Small intestine (tissue), 7 donors: Measurements from ENCODE around the gene EEFSEC. TPM values are rescaled to one million over a fixed set of nuclear protein-coding genes. Genes with fewer than 3 reads are reported as not detected.

Experiments used
- DNase-seq, 2 donors: peaks; one replicate each; pipeline versions ENCODE4 v3.0.0 to v3.0.0-alpha.2; 2013
- FAIRE-seq: peaks from 2 replicates; lab custom pipeline; 2012; peaks lifted over from hg19 to GRCh38; lab: Jason Lieb, UNC
- H3K27ac ChIP-seq, 3 donors: one replicate each; pipeline ENCODE4 v1.5.1; 2013; ENCODE audit warnings: low read length in 2 of 3, mild to moderate bottlenecking in 2 of 3, control low read depth in 1 of 3, inconsistent platforms in 1 of 3, low read depth in 1 of 3, moderate library complexity in 1 of 3
- H3K27me3 ChIP-seq, 3 donors: one replicate each; pipeline ENCODE4 v1.6.1; 2013; ENCODE audit warnings: low read length in 3 of 3, inconsistent platforms in 1 of 3; ENCODE audit not compliant: control insufficient read depth in 3 of 3, insufficient read depth in 3 of 3
- H3K36me3 ChIP-seq, 3 donors: one replicate each; pipeline ENCODE4 v1.6.1; 2013; ENCODE audit warnings: low read length in 3 of 3, inconsistent platforms in 1 of 3, low read depth in 1 of 3, mild to moderate bottlenecking in 1 of 3, moderate library complexity in 1 of 3; ENCODE audit not compliant: control insufficient read depth in 3 of 3, insufficient read depth in 2 of 3
- H3K4me1 ChIP-seq, 3 donors: one replicate each; pipeline ENCODE4 v1.6.1; 2013; ENCODE audit warnings: low read length in 2 of 3, inconsistent platforms in 1 of 3, low read depth in 1 of 3, mild to moderate bottlenecking in 1 of 3, moderate library complexity in 1 of 3; ENCODE audit not compliant: control insufficient read depth in 3 of 3, insufficient read depth in 2 of 3
- H3K4me3 ChIP-seq, 3 donors: one replicate each; pipeline ENCODE4 v1.5.1; 2013; ENCODE audit warnings: low read length in 3 of 3, control low read depth in 1 of 3, inconsistent platforms in 1 of 3, low read depth in 1 of 3, mild to moderate bottlenecking in 1 of 3, moderate library complexity in 1 of 3
- H3K9me3 ChIP-seq, 2 donors: one replicate each; pipeline ENCODE4 v1.6.1; 2013; ENCODE audit warnings: low read depth in 1 of 2, low read length in 1 of 2; ENCODE audit not compliant: control insufficient read depth in 2 of 2, insufficient read depth in 1 of 2
- WGBS, 3 donors: extraction: QIAGEN DNeasy Blood & Tissue Kit; methylation state at CpG; one replicate each; pipeline ENCODE4 v1.1.7; 2013; 5-methylcytosine and 5-hydroxymethylcytosine counted together
- polyA plus RNA-seq, 4 donors: library from polyadenylated mRNA; stranded (reverse) in 3 of 4; unstranded in 1 of 4; fragments of 200-250 nt in 3 of 4; fragments of 120-200 nt in 1 of 4; gene quantifications; one replicate each; pipeline versions ENCODE4 v1.2.1 to v1.2.3, GENCODE V29; 2013
- donor health status: healthy with polysubstance abuse.
- donor health status: control.
- donor health status: control.
- donor health status: Bipolar disorder and iron deficiency.
- donor health status: healthy.

Gene EEFSEC
- polyA plus RNA-seq, 4 donors = 4.9 to 29.0 (median 10.2) TPM

GRCh38 chr3:128218548-128219257 is 65.4 kb downstream of the EEFSEC start:
- peaks cover 0 to 14% of the 10 kb centered on the region in 2 donors for H3K9me3 ChIP-seq
- FAIRE-seq = no peak
- 85 to 96% (median 96%) methylated on average over 13 of the region's 13 CpGs for WGBS, 3 donors

GRCh38 chr3:128221328-128221727 is 68.0 kb downstream of the EEFSEC start:
- Histone ChIP-seq H3K36me3 (peaks cover 0 to 9% (median 0%) of the 10 kb centered on the region in 3 donors), H3K27me3 (no peaks in the 10 kb centered on the region), H3K9me3 (peaks cover 0 to 14% of the 10 kb centered on the region in 2 donors), H3K27ac (no peak overlapping the region), H3K4me3 (no peak overlapping the region), H3K4me1 (peaks cover 0 to 2% (median 0%) of the 10 kb centered on the region in 3 donors)
- FAIRE-seq (no peak), DNase-seq (no peak)
- 91 to 96% (median 95%) methylated on average over 3 of the region's 3 CpGs for WGBS, 3 donors

More at GRCh38 chr3:128218548-128219257, 65.4 kb downstream of the EEFSEC start:
- H3K4me1 ChIP-seq = peaks cover 0 to 2% (median 0%) of the 10 kb centered on the region in 3 donors
- no peaks in the 10 kb centered on the region for H3K27me3 ChIP-seq
- no peak for DNase-seq
- no peak overlapping the region for H3K27ac ChIP-seq
- H3K4me3 ChIP-seq = no peak overlapping the region
- H3K36me3 ChIP-seq = peaks cover 0 to 9% (median 3%) of the 10 kb centered on the region in 3 donors

GRCh38 chr3:128222796-128223385 is 69.6 kb downstream of the EEFSEC start:
- no peak overlapping the region for H3K4me3 ChIP-seq
- H3K4me1 ChIP-seq = peaks cover 0 to 4% (median 0%) of the 10 kb centered on the region in 3 donors
- H3K9me3 ChIP-seq = peaks cover 0 to 14% of the 10 kb centered on the region in 2 donors
- no peak overlapping the region for H3K27ac ChIP-seq
- FAIRE-seq (no peak), DNase-seq (no peak)
- no peaks in the 10 kb centered on the region for H3K27me3 ChIP-seq
- peaks cover 0 to 9% (median 0%) of the 10 kb centered on the region in 3 donors for H3K36me3 ChIP-seq

GRCh38 chr3:128226186-128226725 is 73.0 kb downstream of the EEFSEC start:
- Histone ChIP-seq H3K4me3 (no peak overlapping the region), H3K27ac (no peak overlapping the region), H3K4me1 (peaks cover 0 to 2% (median 0%) of the 10 kb centered on the region in 3 donors), H3K36me3 (no peaks in the 10 kb centered on the region), H3K27me3 (no peaks in the 10 kb centered on the region), H3K9me3 (peaks cover 0 to 14% of the 10 kb centered on the region in 2 donors)
- FAIRE-seq (no peak), DNase-seq (no peak)
- 75 to 89% (median 89%) methylated on average over 8 of the region's 8 CpGs for WGBS, 3 donors

- no peaks in the 10 kb centered on the region for H3K36me3 ChIP-seq
Measured at GRCh38 chr3:128226795-128227395, 73.6 kb downstream of the EEFSEC start.

GRCh38 chr3:128227507-128227906 is 74.2 kb downstream of the EEFSEC start:
- WGBS, 3 donors = 92 to 96% (median 95%) methylated on average over 4 of the region's 4 CpGs
- Histone ChIP-seq H3K36me3 (no peaks in the 10 kb centered on the region), H3K4me3 (no peak overlapping the region), H3K27ac (no peak overlapping the region), H3K9me3 (peaks cover 0 to 11% of the 10 kb centered on the region in 2 donors), H3K27me3 (no peaks in the 10 kb centered on the region), H3K4me1 (peaks cover 0 to 2% (median 0%) of the 10 kb centered on the region in 3 donors)
- FAIRE-seq = no peak
- no peak for DNase-seq

More at GRCh38 chr3:128226795-128227395, 73.6 kb downstream of the EEFSEC start:
- Histone ChIP-seq H3K4me3 (no peak overlapping the region), H3K9me3 (peaks cover 0 to 13% of the 10 kb centered on the region in 2 donors), H3K4me1 (peaks cover 0 to 2% (median 0%) of the 10 kb centered on the region in 3 donors), H3K27me3 (no peaks in the 10 kb centered on the region), H3K27ac (no peak overlapping the region)
- WGBS, 3 donors = 60 to 82% (median 75%) methylated on average over 5 of the region's 5 CpGs
- FAIRE-seq = no peak
- DNase-seq = peak; percentile 6 to 24

- Histone ChIP-seq H3K4me3 (no peak overlapping the region), H3K27me3 (no peaks in the 10 kb centered on the region), H3K36me3 (no peaks in the 10 kb centered on the region), H3K4me1 (peaks cover 0 to 2% (median 0%) of the 10 kb centered on the region in 3 donors), H3K27ac (no peak overlapping the region), H3K9me3 (peaks cover 0 to 2% of the 10 kb centered on the region in 2 donors)
- FAIRE-seq (no peak), DNase-seq (no peak)
- 93 to 95% (median 95%) methylated on average over 5 of the region's 5 CpGs for WGBS, 3 donors
Measured at GRCh38 chr3:128228366-128228910, 75.2 kb downstream of the EEFSEC start.
